ENCODE measurements around the gene SLC6A8.
"Not testable (repeated sequence)": the region's sequence is repeated elsewhere in the genome, so short reads cannot be mapped to it uniquely, and the experiment has no call there.

Gene SLC6A8

DNA sequence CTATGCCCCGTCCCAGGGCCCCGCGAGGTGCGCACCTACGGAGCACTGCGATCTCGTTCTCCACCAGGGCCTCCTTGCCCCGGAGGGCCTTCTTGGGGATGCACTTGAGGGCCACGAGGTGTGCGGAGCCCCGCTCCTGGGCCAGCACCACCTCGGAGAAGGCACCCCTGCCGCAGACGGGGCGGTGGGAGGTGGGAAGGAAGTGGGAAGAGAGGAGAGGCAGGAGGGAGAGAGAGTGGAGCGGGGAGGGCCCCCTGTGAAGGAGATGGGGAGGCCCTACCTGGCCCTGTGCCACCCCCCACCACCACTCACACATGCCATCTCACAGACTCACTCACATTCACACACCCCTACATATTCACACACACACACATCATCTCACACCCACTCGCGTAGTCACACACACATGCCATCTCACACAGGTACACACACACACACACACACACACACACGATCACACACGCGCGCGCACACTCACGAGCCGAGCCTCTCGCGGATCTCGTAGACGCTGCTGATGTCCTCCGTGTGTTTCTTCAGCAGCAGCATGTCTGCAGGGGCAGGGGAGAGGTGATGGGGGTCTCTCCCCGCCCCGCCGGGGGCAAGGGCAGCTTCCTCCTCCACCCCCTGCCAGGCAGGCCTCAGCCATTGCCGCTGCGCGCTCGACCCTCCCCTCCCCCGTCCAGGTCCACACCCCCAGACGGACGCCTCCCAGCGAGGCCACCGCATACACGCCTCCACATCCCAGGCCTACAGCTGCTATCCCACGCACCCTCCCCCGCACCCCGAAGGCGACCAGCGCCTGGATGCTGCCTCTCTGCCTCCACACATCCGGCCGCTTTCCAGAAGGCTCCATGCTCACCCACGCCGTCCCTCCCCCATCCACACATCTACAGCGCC, 14.9 kb upstream of the SLC6A8 start:
- DNase-seq (ENCODE audit: low spot score) = no peak

DNA sequence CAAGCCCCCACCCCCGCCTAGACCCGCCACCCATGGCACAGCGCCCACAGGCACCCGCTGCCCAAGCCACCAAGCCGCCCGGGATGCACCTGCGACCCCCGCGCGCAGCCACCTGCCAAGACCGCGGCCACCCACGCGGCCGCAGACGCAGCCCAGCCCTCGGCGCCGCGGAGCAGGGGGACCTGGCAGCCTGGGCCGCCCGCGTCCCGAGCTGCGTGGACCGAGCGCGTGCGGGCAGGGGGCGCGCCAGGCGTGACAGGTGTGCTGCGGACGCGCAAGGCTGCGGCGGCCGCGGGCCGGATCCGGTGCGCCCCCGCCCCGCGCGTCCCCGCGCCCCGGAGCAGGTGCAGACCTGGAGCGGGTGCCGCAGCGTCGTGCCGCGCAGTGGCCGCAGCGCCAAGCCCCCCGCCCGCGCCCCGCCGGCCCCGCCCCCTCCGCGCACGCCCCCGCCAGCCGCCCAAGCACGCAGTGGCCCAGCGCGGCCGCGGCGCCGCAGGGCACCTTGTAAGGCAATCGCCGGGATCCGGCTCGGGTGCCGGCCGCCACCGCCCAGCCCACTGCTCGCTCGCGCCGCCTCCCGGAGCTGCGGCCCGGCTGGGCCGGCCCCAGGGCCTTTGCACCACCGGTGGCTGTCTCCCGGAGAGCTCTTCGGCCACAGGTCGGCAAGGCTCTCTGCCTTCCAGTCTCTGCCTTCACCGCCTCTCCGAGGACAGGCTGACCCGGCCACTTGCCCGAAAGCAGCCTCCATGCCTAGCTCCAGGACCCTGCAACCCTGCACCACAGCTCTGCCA, 14.1 kb upstream of the SLC6A8 start, which contains the start of gene PNCK:
PNCK (minus strand) TSS at position 386 of the 791 bp plus-strand sequence. CDS start 737 bp downstream, outside the sequence.
- DNase-seq (ENCODE audit: low spot score) = no peak

DNA sequence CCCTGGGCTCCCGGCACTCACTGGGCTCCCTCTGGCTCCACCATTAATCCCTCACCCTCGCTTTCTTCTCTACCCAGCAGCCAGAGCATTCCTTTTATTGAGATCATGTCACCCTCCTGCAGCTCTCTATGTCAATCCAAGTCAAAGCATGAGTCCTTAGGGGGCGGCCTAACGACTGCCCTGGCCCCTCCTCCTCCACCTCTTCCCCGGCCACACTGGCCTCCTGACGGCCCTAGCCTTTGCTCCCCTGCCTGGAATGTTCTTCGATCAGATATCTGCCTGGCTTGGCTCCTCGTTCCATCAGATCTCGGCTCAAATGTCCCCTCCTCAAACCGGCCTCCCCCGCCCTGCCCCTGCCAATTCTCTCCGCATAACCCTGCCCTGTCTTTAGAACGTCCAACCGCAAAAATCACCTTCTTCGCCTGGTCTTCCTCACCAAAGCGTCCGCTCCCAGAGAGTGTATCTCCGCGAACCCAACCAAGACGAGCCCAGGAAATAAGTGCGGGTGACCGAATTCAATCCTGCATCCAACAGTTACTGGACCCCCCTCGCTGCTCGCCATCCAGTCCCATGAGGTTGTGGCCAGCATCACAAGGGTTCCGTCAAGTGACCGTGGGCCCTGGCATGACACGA, 13.4 kb upstream of the SLC6A8 start:
- DNase-seq (ENCODE audit: low spot score) = no peak

DNA sequence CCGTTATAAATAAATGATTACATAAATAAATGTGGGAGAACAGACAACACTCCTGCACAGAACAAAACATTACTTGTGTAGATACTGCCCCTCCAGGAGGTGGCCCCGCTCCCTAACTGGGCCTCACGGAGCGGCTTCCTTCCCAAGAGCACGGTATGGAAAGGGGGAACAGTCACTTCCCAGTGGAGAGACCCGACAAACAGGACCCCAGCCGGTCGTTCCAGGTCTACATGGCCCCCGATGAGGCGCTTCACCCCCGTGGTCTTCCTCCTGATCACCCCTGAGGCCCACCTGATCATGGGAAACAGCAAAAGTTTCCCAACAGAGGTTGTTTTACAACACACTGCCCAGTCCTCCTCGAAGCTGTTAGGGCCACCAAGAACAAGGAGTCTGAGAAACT, 6.6 kb upstream of the SLC6A8 start:
- DNase-seq (ENCODE audit: low spot score) = no peak

DNA sequence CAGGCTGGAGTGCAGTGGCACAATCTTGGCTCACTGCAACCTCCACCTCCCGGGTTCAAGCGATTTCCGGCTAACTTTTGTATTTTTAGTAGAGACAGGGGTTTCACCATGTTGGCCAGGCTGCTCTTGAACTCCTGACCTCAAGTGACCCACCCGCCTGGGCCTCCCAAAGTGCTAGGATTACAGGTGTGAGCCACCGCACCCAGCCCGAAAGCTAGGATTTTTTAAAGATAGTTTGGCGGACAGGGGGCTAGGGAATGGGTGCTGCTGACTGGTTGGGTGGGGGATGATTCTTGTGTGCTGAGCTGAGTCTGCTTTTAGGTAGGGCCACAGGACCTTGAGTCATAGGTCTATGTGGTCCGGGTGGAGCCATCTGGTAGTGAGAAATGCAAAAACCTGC, 4.2 kb upstream of the SLC6A8 start:
- not testable (repeated sequence) for DNase-seq (ENCODE audit: low spot score)

DNA sequence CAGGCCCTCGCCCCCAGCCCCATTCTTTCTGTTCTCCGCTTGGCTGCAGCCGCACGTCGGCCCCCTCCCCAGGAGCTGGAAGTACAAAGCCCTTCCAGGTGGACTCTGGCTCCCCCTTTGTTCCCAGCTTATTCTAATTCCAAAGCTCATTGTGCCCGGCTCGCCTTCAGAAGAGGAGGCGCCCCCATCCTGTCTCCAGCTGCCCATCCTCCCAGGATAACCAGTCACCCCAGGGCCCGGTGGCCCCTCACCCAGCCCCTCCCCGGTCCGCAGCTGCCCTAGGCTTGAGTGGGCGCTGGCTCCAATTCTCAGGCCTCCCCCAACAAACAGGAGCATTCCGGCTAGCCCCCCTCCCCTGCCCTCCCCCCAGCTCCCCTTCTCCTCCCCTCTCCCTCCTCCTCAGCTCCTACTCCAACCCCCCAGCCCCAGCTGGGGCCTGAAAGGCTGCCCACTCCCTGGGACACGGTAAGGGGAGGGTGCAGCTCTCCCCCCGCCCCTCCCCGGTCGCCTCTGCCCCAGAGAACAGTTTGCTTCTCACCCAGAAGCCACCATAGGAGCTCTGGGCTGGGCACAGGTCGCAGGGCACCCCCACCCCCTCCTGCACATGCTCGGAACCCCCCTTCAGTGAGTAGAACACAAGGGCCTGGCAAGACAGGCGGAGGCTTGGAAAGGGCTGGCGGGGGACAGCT, 3.1 kb upstream of the SLC6A8 start:
- DNase-seq (ENCODE audit: low spot score) = no peak

DNA sequence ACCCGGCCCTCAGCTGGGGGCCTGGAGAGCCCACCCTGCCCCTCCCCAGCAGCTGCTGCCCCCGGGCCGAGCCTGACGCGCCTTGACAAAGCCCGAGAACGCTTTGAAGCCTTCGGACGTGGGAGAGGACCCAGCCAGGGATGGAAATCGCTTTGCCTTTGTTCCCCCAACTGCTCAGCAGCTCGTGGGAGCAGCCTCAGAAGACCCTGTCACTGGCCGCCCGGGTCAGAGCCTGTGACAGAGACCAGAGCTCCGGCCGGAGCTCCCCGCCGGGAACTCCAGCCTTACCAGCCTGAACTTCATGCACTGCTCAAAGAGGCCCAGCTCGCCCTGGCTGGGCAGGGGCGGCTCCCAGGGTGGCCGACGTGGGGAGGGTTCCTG, 2.6 kb upstream of the SLC6A8 start:
- DNase-seq (ENCODE audit: low spot score) = no peak

DNA sequence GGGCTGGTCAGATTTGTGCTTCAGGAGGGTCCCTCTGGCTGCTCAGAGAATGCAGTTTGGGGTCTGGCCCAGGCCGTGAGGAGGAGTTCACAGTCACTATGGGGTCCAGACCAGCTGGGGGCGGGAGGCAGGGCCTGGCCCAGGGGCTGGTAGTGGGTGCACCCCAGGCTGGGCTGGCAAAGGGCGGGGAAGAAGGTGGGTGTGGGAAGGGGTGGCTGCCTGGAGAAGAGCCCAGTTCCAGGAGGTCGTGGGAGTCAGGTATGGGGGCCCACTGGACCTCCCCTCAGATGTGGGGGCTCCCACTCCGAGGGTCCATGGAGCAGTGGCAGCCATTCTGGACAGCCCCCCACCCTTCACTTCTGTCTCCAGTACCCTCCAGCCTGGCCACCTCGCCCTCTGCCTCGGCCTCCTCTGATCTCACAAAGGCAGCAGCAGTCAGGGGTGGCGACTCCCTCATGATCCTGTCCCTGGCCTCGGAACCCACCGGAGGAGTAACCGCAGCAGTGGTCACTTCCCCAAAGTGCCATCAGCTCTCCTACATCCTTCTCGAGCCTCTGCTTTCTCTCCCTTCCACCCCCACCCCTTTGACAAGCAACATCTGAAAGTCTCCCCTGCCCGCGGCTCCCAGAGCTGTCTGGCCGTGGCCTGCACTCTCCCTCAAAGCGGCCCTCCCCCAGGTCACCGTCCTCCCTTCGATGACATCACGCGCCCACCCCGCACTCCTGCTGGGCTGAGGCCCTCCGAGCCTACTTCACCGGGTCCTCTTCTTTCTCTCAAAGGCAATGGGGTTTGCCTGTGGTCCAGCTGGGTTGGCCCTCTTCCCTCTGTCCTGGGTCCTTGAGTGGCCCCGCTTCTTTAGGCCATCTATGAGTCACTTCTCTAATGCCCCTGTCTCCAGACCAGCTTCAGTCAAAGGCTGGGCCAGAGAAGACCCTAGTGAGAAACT, 1.7 kb upstream of the SLC6A8 start:
- DNase-seq (ENCODE audit: low spot score) = no peak

DNA sequence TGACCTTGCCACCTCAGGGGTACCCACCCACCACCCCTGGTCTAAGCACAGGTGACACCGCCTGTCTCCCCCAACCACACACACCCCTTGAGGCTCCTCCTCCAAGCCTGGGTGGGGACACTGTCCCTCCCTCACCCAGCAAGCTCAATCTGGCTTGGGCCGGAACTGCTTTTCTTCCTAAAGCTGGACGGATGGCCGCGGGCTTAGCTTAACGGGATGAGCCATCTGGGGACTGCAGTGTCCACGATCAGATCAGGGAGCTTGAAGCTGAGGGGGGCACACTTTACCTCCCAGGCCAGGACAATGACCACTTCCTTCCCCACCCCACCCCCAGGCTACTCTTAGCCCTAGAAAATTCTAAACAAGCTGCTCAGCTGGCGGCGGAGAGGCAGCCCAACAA, 1.0 kb upstream of the SLC6A8 start:
- DNase-seq (ENCODE audit: low spot score) = no peak

DNA sequence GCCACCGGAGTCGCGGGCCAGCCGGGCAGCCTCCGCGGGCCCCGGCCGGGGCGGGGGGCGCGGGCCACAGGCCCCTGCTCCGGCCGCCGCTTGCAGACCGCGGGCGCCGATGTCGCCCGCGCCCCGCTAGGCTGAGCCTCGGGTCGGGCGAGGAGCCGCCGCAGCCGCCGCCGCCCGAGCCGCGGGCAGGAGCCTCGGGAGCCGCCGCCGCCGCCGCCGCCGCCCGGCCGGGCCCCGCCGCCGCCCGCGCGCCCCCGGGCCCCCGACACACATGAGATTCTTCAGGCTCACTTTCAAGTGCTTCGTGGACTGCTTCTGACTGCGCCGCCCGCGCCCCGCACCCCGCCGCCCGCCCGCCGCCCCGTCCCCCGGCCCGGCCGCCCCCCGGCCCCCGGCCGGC, 345 bp downstream of the SLC6A8 start:
- DNase-seq (ENCODE audit: low spot score) = no peak

DNA sequence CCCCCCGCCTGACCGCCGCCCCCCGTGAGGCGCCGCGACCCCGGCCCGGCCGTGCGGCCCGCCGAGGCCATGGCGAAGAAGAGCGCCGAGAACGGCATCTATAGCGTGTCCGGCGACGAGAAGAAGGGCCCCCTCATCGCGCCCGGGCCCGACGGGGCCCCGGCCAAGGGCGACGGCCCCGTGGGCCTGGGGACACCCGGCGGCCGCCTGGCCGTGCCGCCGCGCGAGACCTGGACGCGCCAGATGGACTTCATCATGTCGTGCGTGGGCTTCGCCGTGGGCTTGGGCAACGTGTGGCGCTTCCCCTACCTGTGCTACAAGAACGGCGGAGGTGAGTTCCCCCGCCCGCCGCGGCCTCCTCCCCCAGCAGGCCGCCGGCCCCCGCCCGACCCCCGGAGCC, 780 bp downstream of the SLC6A8 start:
- DNase-seq (ENCODE audit: low spot score) = no peak

DNA sequence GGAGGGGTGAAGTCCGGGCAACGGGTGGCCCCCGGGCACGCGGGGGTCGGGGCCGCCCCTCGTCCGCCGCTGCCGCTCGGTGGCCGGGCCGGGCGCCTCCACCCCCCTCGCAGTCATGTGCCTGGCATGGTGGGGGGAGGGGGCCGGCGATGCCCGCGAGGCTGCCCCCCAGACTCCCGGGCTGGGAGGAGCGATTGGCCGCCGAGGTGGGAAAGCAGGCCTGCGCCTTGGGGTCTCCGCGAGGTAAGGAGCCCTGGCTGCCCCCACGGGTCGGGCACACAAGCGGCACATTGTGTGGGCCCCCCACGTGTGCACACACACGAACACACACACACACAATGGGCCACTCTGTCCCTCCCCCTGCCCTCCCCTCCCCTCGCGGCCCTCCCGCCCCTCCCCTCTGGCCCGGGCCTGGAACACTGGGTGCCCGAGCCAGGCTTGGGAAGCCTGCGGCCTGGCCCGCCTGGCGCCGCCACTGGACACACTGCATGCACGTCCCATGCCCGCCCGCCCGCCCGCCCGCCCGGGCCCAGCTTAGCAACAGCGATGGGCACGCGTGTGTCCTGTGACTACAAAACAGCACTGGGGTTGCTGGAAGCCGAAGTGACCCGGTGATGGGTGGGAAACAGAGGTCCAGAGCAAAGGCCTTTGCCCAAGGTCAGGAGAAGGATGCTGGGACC, 1.3 kb downstream of the SLC6A8 start:
- DNase-seq (ENCODE audit: low spot score) = no peak

DNA sequence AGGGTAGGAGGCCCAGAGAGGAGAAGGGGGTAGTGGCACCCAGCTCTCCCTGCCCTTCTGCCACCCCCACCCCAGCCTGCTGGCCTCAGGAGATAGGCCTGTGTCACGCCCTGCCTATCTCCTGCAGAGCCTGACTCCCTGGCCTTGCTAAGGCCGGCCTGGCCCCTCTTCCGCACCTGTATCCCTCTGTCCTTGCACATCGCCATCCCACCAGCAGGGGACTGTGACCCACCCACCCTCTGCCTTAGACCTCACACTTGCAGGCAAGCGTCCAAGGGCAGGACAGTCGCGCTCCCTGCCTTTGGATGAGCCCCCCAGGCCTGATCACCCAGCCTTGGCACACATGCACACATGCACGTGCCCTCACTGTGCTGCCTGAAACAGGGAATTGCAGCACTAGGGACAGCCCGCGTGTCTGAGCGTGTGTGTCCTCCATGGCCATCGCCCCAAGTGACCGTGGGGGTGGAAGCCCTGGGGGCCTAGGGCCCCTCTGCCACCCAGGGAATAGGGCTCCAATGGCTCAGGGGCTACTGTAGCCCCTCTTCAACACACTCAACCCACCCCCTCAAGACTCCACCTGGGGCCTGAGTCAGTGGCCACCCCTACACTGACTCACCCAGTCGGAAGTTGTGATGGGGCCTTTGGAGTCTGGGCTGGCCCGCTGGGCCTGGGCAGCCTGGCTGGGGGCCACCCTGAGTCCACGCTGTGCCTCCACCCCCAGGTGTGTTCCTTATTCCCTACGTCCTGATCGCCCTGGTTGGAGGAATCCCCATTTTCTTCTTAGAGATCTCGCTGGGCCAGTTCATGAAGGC, 2.1 kb downstream of the SLC6A8 start:
- no peak for DNase-seq (ENCODE audit: low spot score)

DNA sequence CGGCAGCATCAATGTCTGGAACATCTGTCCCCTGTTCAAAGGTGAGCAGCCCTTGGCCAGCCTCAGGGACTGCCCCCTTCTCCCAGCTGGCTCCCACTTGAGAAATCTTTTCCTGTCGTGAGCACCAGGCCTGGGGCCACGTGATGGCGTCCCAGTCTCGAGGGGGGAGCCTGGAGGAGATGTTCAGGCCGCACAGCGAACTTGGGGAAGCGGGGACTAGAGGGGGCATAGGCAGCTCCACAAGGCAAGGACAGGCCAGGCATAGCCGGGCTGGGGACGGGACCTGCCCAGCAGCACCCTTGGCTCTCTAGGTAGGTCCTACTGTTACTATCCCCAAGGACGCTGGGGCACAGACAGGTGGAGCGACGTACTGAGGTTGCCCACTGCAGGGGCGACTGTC, 2.7 kb downstream of the SLC6A8 start:
- DNase-seq (ENCODE audit: low spot score) = no peak

DNA sequence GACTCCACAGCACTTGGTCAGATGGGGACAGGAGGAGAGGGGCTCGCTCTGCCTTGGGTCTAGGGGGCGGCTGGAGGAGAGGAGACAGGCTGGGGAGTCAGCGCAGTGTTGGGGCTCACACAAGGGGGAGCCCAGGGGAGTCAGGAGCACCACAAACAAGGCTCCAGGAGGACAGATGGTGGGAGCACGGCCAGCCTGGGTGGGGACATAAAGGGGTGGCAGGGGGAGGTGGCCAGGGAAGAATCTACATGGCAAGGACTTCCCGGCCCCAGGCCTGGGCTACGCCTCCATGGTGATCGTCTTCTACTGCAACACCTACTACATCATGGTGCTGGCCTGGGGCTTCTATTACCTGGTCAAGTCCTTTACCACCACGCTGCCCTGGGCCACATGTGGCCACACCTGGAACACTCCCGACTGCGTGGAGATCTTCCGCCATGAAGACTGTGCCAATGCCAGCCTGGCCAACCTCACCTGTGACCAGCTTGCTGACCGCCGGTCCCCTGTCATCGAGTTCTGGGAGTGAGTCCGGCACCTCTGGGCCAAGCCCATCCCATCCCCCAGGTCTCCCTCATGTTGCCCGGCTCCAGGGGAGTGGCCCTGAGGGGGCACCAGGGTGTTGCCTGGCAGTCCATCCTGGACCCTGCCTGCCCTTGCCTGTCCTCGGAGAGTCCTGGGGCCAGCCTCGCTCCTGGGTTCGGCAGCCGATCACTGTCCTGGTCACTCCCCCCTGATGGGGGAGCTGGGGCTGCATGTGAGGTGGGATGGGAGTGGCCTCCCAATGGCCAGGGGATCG, 3.5 kb downstream of the SLC6A8 start:
- not testable (repeated sequence) for DNase-seq (ENCODE audit: low spot score)

DNA sequence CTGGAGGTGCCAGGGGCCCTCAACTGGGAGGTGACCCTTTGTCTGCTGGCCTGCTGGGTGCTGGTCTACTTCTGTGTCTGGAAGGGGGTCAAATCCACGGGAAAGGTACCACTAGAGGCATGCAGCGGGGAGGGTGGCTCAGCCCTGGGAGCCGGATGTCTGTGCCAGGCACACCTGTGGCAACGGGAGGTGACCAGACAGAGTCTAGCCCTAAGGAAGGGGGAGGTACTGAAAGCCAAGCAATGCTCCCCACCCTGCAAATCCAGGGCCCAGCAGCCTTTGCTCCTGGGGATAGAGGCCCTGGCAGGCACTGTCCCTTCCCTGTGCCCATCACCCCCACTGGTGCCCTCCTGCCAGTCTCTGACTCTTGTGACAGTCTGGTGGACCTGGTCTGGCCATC, 4.3 kb downstream of the SLC6A8 start:
- no peak for DNase-seq (ENCODE audit: low spot score)

DNA sequence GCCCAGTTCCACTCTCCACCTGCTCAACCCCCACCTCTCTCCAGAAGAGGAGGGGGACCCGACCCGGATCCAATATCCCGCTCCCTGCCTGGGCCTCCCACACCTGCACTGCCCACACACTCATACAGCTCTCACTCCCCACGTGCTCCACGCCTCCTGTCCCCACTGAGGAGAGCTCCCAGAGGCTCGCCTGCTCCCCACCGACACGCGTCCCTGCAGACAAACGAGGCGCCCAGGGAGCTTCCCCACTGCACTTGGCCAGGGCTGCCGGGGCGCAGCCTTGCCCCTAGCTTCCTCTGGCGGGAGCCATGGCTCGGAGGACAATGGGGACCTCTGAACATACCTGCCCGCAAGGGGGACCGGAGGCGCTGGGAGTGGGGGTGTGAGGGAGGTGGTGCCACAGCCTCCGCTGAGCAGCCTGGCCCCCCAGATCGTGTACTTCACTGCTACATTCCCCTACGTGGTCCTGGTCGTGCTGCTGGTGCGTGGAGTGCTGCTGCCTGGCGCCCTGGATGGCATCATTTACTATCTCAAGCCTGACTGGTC, 5.0 kb downstream of the SLC6A8 start:
- DNase-seq (ENCODE audit: low spot score) = no peak

Data from CD4-positive, alpha-beta T cell treated with Interleukin-2 at 100 ng/mL for 4 hours (primary cell).